Sigmoid colon (tissue), 7 donors: Measurements from ENCODE around the gene ABCA12. TPM values are rescaled to one million over a fixed set of nuclear protein-coding genes. Genes with fewer than 3 reads are reported as not detected.

Experiments
- DNase-seq: peaks from one replicate; pipeline ENCODE4 v3.0.0-alpha.2; 2019
- H3K27ac ChIP-seq, 4 donors: fragments of 200-600 bp; sonication (generic); one replicate each; pipeline ENCODE4 v1.5.1; 2016 to 2019; ENCODE audit warnings: mild to moderate bottlenecking in 1 of 4
- H3K27me3 ChIP-seq, 3 donors: fragments of 200-600 bp; sonication (generic); one replicate each; pipeline ENCODE4 v1.5.1; 2019; ENCODE audit warnings: mild to moderate bottlenecking in 1 of 3
- H3K36me3 ChIP-seq, 4 donors: fragments of 200-600 bp; sonication (generic); one replicate each; pipeline ENCODE4 v1.5.1; 2016 to 2019
- H3K4me1 ChIP-seq, 4 donors: fragments of 200-600 bp; sonication (generic); one replicate each; pipeline ENCODE4 v1.5.1; 2017 to 2019
- H3K4me3 ChIP-seq, 4 donors: fragments of 200-600 bp; sonication (generic); one replicate each; pipeline ENCODE4 v1.5.1; 2017 to 2019; ENCODE audit warnings: mild to moderate bottlenecking in 2 of 4, moderate library complexity in 1 of 4
- H3K9me3 ChIP-seq, 4 donors: fragments of 200-600 bp in 3 of 4; sonication (generic) in 3 of 4; one replicate each; pipeline versions ENCODE4 v1.5.1 to v1.6.1; 2013 to 2019
- EP300 ChIP-seq, 4 donors: sonication (generic); formaldehyde crosslinking; IDR thresholded peaks; one replicate each; pipeline ENCODE4 v1.6.1; 2017; ENCODE audit warnings: antibody characterized with exemption in 4 of 4
- POLR2A ChIP-seq, 2 donors: fragments of 450-650 bp; IDR thresholded peaks; one replicate each; pipeline ENCODE4 v1.6.1; 2016; ENCODE audit warnings: antibody characterized with exemption in 2 of 2, mild to moderate bottlenecking in 2 of 2, moderate library complexity in 2 of 2
- POLR2AphosphoS5 ChIP-seq, 4 donors: sonication (generic); formaldehyde crosslinking; IDR thresholded peaks; one replicate each; pipeline ENCODE4 v1.6.1; 2017; ENCODE audit warnings: antibody characterized with exemption in 4 of 4
- WGBS, 2 donors: extraction: QIAGEN DNeasy Blood & Tissue Kit; methylation state at CpG; one replicate each; pipeline ENCODE4 v1.1.7; 2013; 5-methylcytosine and 5-hydroxymethylcytosine counted together
- intact Hi-C: fragments of 100-400 bp; cut with DNase I; formaldehyde crosslinking; loops from one replicate; pipeline ENCODE4 v1.15.1; 2023
- polyA plus RNA-seq, 3 donors: library from polyadenylated mRNA; stranded (reverse); fragments of 200-250 nt; gene quantifications; one replicate each; pipeline ENCODE4 v1.2.3, GENCODE V29; 2013
- total RNA-seq, 4 donors: library from RNA; depleted of rRNA; stranded (reverse); fragments of >200 nt; gene quantifications; one replicate each; pipeline ENCODE4 v1.1.0, GENCODE V29; 2016
- TF ChIP-seq, protein P1 (sequence below), 4 experiments: fragments of 450-650 bp in 3 of 4; fragments of 200-600 bp in 1 of 4; IDR thresholded peaks; one replicate each; pipeline ENCODE4 v1.5.1; 2016 to 2019; ENCODE audit warnings: antibody characterized with exemption in 4 of 4, mild to moderate bottlenecking in 3 of 4, moderate library complexity in 2 of 4
- donor health status: healthy with polysubstance abuse.
- donor health status: Bipolar disorder and iron deficiency.
- donor health status: healthy.

ABCA12 gene
- total and polyA plus RNA-seq, 7 donors: under 0.01 to 0.66 (median 0.28) TPM; not detected in 2

DNA sequence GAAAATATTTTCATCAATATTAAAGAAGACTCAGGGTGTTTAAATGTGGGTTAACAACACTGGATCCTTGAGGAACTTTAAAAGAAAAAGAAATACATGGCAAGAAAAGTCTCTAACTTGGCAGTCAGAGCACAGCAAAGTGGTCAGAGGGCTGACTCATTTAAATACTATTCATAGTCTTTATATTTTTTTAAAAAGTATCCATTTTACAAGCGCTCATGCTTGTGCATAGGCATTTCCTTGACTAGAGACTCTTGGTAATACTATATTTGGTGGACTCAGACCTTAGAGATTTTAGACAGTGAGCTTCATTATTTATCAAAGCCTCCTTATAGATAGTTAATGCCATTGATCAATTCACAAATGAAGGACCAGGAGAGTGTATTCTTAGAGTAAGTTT, 110.2 kb downstream of the ABCA12 start:
- Histone ChIP-seq H3K4me3 (no peak overlapping the region), H3K9me3 (no peaks in the 10 kb centered on the region), H3K4me1 (no peaks in the 10 kb centered on the region), H3K36me3 (no peaks in the 10 kb centered on the region), H3K27ac (no peak overlapping the region), H3K27me3 (no peaks in the 10 kb centered on the region)
- intact Hi-C loops: no loop called here
- 81 to 89% methylated on average over 1 of the region's 1 CpG for WGBS, 2 donors
- TF ChIP-seq EP300 (IDR thresholded peaks at IDR 0.05) (no peak), POLR2AphosphoS5 (IDR thresholded peaks at IDR 0.05) (no peak), POLR2A (IDR thresholded peaks at IDR 0.05) (no peak)
- TF ChIP-seq, protein P1, sequence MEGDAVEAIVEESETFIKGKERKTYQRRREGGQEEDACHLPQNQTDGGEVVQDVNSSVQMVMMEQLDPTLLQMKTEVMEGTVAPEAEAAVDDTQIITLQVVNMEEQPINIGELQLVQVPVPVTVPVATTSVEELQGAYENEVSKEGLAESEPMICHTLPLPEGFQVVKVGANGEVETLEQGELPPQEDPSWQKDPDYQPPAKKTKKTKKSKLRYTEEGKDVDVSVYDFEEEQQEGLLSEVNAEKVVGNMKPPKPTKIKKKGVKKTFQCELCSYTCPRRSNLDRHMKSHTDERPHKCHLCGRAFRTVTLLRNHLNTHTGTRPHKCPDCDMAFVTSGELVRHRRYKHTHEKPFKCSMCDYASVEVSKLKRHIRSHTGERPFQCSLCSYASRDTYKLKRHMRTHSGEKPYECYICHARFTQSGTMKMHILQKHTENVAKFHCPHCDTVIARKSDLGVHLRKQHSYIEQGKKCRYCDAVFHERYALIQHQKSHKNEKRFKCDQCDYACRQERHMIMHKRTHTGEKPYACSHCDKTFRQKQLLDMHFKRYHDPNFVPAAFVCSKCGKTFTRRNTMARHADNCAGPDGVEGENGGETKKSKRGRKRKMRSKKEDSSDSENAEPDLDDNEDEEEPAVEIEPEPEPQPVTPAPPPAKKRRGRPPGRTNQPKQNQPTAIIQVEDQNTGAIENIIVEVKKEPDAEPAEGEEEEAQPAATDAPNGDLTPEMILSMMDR (IDR thresholded peaks at IDR 0.05): no peak
- DNase-seq: no peak

DNA sequence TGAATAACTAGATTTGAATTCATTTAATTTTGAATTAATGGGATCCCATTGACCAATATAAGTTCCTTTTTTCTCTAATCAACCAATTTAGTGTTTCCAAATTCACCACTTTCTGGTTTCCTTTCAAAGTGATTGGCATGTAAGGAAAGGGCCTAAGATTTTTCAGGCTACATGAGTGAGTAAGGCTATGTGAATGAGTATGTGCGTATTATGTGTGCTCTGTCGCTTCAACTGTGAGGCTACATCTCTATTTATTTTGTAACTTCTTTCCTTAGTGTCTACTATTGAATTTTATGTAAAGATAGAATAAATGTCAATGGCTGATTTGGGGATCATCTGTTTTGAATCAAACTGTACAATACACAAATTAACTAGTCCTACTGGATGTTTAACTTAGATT, 110.6 kb downstream of the ABCA12 start:
- H3K27me3 ChIP-seq: no peaks in the 10 kb centered on the region
- 47 to 48% methylated on average over 2 of the region's 2 CpGs for WGBS, 2 donors
- H3K4me1 ChIP-seq: no peaks in the 10 kb centered on the region
- no peak overlapping the region for H3K27ac ChIP-seq
- no peaks in the 10 kb centered on the region for H3K9me3 ChIP-seq
- no peaks in the 10 kb centered on the region for H3K36me3 ChIP-seq
- intact Hi-C loops: no loop called here
- H3K4me3 ChIP-seq: no peak overlapping the region
- no peak for TF ChIP-seq POLR2AphosphoS5 (IDR thresholded peaks at IDR 0.05)
- TF ChIP-seq, protein P1 (IDR thresholded peaks at IDR 0.05): no peak
- no peak for TF ChIP-seq POLR2A (IDR thresholded peaks at IDR 0.05)
- no peak for TF ChIP-seq EP300 (IDR thresholded peaks at IDR 0.05)
- no peak for DNase-seq

DNA sequence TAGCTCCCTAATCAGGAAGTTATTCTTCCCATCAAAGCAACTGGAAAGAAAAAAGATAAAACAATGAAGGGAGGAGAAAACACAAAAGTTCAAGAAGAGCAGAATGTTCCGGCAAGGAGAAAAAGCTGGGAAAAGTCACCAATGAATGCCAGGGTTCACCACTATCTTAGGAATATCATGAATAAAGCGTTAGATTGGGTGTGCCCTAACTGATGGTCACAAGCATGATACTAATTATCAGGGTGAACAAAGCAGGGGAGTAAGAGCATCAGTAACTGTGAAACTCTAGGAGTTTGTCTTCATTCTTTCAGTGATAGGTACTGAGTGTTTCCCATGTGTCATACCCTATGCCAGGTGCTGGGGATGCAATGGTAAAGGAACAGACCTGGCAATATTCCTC, 115.5 kb downstream of the ABCA12 start:
- Histone ChIP-seq H3K4me3 (no peak overlapping the region), H3K27me3 (no peaks in the 10 kb centered on the region), H3K4me1 (no peaks in the 10 kb centered on the region), H3K9me3 (no peaks in the 10 kb centered on the region), H3K27ac (no peak overlapping the region), H3K36me3 (no peaks in the 10 kb centered on the region)
- no peak for TF ChIP-seq POLR2A (IDR thresholded peaks at IDR 0.05)
- TF ChIP-seq POLR2AphosphoS5 (IDR thresholded peaks at IDR 0.05): no peak
- TF ChIP-seq, protein P1 (IDR thresholded peaks at IDR 0.05): no peak
- TF ChIP-seq EP300 (IDR thresholded peaks at IDR 0.05): no peak
- intact Hi-C loops: no loop called here
- no peak for DNase-seq
- 89 to 91% methylated on average over 2 of the region's 2 CpGs for WGBS, 2 donors

DNA sequence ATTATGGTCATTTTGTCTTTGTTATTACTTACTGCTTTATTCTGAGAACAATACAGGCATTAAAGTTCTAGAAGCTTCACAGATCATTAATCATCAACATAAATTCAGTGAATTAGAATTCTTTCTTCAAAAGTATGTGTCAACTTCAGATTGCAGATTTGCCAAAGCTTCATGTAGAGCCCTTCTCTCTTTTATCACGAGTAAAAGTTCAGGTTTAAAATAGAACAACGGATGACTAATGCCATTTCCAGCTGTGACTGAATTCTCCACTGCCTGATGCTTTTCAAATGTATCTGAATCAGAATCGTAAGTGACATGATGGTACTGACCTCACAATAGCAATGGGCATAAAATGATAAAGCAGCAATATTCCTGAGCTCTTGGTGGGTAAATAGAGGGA, 116.0 kb downstream of the ABCA12 start:
- no peak overlapping the region for H3K27ac ChIP-seq
- H3K27me3 ChIP-seq: no peaks in the 10 kb centered on the region
- 59 to 63% methylated on average over 3 of the region's 3 CpGs for WGBS, 2 donors
- TF ChIP-seq POLR2A (IDR thresholded peaks at IDR 0.05) (no peak), EP300 (IDR thresholded peaks at IDR 0.05) (no peak), POLR2AphosphoS5 (IDR thresholded peaks at IDR 0.05) (no peak)
- TF ChIP-seq, protein P1 (IDR thresholded peaks at IDR 0.05): no peak
- H3K4me1 ChIP-seq: no peaks in the 10 kb centered on the region
- intact Hi-C loops: no loop called here
- no peaks in the 10 kb centered on the region for H3K36me3 ChIP-seq
- H3K9me3 ChIP-seq: no peaks in the 10 kb centered on the region
- DNase-seq: no peak
- no peak overlapping the region for H3K4me3 ChIP-seq

DNA sequence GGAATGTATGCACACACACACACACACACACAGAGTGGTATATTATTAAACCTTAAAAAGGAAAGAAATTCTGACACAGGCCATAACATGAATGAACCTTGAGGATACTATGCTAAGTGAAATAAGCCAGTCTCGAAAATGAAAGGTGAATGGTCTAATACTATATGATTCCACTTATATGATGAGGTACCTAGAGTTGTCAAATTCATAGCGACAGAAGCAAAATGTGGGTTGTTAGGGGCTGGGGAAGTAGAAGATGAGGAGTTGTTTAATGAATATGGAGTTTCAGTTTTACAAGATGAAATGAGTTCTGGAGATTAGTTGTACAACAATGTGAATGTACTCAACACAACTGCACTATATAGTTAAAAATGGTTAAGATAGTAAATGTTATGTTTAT, 118.1 kb downstream of the ABCA12 start:
- Histone ChIP-seq H3K36me3 (no peaks in the 10 kb centered on the region), H3K27me3 (no peaks in the 10 kb centered on the region), H3K27ac (no peak overlapping the region), H3K4me3 (no peak overlapping the region), H3K9me3 (no peaks in the 10 kb centered on the region), H3K4me1 (no peaks in the 10 kb centered on the region)
- 44% methylated on average over 2 of the region's 2 CpGs for WGBS, 2 donors
- no peak for DNase-seq
- TF ChIP-seq POLR2A (IDR thresholded peaks at IDR 0.05) (no peak), POLR2AphosphoS5 (IDR thresholded peaks at IDR 0.05) (no peak), EP300 (IDR thresholded peaks at IDR 0.05) (no peak)
- TF ChIP-seq, protein P1 (IDR thresholded peaks at IDR 0.05): no peak
- intact Hi-C loops: no loop called here
